LNCaP clone FGC (cell line): Measurements from ENCODE around the gene PAQR5.

Experiments used
- DNase-seq: peaks from one replicate; pipeline ENCODE4 v3.0.0-alpha.2; 2011; ENCODE audit warnings: low read depth
- H3K4me3 ChIP-seq: 2 replicates; pipeline ENCODE4 v1.5.1; 2011; ENCODE audit warnings: mild to moderate bottlenecking, low read depth, low read length, control low read depth
- TF ChIP-seq, protein P1 (sequence below): IDR thresholded peaks from 2 replicates; pipeline ENCODE4 v1.5.1; 2012; ENCODE audit warnings: mild to moderate bottlenecking; ENCODE audit not compliant: control insufficient read depth, insufficient read depth; ENCODE audit errors: extremely low read depth

The PAQR5 gene

DNA sequence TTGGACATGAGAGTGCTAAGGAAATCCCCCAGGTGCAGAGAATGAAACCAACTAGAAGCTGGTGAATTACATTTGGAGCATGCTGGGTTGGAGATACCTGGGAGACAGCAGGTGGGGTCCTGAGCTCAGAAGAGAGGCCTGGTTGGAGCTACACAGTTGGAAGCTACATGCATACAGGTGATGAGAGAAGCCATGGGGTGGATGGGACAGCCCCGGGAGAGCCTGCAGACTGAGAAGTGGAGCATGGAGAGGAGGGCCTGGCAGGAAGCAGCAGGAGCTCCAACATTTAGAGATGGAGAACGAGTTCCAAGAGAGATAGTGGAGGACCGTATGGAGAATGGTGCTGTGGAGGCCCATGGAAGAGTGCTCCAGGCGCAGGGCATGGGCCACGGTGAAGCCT, 10.2 kb downstream of the PAQR5 start:
- no peak for DNase-seq
- TF ChIP-seq, protein P1, sequence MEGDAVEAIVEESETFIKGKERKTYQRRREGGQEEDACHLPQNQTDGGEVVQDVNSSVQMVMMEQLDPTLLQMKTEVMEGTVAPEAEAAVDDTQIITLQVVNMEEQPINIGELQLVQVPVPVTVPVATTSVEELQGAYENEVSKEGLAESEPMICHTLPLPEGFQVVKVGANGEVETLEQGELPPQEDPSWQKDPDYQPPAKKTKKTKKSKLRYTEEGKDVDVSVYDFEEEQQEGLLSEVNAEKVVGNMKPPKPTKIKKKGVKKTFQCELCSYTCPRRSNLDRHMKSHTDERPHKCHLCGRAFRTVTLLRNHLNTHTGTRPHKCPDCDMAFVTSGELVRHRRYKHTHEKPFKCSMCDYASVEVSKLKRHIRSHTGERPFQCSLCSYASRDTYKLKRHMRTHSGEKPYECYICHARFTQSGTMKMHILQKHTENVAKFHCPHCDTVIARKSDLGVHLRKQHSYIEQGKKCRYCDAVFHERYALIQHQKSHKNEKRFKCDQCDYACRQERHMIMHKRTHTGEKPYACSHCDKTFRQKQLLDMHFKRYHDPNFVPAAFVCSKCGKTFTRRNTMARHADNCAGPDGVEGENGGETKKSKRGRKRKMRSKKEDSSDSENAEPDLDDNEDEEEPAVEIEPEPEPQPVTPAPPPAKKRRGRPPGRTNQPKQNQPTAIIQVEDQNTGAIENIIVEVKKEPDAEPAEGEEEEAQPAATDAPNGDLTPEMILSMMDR: no peak
- H3K4me3 ChIP-seq: no peak overlapping the region

DNA sequence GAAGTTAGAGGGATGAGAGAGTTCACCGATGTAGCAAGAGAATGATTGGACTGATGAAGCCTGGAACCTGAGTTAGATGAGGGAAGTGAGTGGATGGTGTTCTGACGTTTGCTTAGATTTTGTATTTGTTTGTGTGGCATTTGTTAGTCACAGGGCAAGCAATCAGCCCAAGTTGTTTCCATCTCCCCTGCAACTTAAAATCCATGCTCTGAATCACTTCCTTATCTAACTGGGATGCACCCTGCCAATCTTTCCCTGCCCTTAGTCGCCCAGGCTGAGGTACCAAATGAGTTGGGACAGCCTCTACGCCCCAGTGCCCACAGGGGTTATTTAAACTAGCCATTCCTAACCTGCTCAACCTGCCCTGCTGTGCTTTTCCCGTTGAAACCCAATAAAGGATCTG, 12.6 kb downstream of the PAQR5 start:
- no peak overlapping the region for H3K4me3 ChIP-seq
- TF ChIP-seq, protein P1: no peak
- no peak for DNase-seq

DNA sequence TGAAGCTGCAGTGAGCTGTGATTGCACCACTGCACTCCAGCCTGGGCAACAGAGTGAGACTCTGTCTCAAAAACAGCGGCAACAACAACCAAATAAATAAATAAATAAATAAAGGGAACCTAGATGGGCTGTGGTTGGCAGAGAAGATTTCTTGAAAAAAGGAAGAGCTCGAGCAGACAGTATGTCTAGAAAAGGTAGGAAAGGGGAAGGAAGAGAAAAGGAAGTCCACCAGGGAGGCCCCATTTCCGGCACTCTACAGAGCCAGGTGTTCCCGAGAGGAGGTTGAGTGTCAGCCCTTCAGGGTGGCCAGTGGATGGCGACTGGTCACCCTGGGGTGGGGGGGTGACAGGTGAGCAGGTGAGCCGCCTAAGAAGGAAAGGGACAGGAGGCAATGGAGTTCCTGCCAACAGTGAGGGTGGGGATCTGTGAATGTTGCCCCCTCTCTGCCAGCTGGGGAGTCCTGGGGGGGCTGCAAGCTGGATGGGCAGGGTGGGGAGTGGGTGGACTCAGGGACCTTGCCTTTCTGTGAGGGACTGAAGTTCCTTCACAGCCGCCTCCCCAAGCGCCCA, 14.8 kb downstream of the PAQR5 start:
- TF ChIP-seq, protein P1: no peak
- DNase-seq: no peak

DNA sequence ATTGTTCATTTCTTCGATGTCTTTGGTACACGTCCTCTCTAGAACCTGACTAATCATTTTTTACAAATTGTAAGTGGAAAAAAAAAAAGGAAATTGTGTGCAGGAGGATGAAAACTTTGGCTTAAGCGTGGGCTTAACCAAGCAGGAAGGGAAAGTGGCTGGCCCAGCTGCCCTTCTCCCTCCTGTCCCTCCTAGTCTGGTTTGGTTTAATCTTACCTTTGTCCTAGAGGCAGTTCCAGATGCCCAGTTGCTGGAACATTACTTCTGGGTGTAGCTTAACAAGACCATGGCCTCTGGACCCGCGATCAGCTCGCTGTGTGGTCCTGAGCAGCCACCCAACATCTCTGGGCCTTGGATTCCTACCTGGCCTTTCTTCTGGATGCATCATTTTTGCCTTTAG, 15.4 kb downstream of the PAQR5 start:
- no peak overlapping the region for H3K4me3 ChIP-seq
- DNase-seq: no peak
- TF ChIP-seq, protein P1: no peak

More for the DNA sequence above, 14.8 kb downstream of the PAQR5 start:
- no peak overlapping the region for H3K4me3 ChIP-seq

DNA sequence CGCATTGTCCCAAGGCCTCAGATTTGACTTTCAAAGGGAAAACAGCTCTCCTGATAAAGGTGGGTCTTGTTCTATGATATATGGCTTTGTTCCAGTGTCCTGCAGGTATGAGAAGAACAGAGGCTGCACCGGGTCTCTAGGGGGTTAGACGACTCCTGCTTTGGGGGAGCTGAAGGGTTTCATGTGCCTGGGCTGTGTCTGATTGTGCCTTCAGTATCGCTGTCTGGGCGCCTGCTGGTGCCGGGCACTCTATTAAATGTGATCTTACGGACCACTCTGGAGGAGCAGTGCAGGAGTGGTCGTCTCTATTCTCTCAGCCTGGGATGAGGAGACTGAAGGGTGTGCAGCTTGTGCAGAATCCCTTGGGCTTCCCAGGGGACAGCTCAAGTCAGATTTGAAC, 16.0 kb downstream of the PAQR5 start:
- no peak overlapping the region for H3K4me3 ChIP-seq
- DNase-seq: no peak

DNA sequence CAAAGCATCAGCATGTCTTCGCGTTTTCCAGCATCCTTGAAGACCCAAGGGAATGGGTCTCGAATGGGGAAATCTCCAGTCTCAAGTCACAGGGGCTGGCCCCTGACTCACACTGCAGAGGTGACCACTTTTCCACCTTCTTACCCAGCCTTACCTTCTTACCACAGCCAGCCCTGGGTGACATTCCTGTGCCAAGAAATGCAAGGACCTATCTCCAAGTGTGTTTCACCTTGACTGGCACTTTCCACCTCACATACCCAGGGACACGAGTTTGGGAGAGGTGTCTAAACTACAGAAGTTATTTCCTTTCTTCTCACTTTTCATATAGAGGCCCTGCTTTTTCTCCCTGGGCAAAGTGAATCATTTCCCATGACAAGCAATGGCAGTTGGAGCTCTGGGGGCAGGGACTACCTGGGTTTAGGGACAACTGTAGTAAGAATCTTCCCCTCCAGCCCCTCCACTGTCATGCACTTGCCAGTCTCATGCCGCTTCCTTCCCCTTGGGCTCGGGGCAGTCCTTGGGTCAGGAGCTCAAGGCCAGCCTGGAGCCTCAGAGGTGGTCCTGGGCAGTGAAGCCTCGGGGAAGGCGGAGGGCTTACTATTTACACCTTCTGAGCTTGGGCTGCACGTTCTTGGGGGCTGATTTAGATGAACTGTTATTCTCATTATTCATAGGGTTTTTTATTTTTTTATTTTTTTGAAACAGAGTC, 16.8 kb downstream of the PAQR5 start:
- no peak overlapping the region for H3K4me3 ChIP-seq
- TF ChIP-seq, protein P1: no peak
- DNase-seq: no peak

More for the DNA sequence above, 16.0 kb downstream of the PAQR5 start:
- TF ChIP-seq, protein P1: no peak

DNA sequence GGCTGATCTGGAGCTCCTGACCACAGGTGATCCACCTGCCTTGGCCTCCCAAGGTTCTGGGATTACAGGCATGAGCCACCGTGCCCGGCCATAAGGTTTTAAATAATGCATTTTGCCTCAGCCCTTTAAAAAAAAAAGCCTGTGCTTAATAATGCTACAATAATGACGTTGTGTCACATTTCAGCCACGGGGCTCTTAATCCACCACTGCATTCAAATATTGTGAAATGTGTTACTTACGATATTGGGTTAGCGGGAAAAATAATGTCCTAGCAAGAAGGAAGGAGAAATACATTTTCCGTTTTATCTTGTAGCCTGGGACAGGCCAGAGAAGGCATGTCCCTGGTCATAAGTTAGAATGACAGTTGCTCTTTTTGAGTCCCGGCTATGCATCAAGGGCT, 17.6 kb downstream of the PAQR5 start:
- no peak overlapping the region for H3K4me3 ChIP-seq
- DNase-seq: no peak
- TF ChIP-seq, protein P1: no peak
